ENCODE measurements around the gene TLR10.

TLR10 gene

DNA sequence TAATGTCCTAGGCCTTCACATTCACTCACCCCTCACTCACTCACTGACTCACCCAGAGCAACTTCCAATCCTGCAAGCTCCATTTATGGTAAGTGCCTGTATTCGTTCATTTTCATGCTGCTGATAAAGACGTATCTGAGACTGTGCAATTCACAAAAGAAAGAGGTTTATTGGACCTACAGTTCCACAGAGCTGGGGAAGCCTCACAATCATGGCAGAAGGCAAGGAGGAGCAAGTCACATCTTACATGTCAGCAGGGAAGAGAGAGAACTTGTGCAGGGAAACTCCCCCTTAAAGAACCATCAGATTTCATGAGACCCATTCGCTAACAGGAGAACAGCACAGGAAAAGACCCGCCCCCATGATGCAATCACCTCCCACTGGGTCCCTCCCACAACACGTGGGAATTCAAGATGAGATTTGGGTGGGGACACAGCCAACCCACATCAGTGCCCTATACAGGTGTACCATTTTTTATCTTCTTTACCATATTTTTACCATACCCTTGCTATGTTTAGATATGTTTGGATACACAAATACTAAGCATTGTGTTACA is 40.0 kb upstream of the TLR10 start:
- H3K27me3 Mint-ChIP-seq (ENCODE audit: low read depth), result no peaks in the 10 kb centered on the region

DNA sequence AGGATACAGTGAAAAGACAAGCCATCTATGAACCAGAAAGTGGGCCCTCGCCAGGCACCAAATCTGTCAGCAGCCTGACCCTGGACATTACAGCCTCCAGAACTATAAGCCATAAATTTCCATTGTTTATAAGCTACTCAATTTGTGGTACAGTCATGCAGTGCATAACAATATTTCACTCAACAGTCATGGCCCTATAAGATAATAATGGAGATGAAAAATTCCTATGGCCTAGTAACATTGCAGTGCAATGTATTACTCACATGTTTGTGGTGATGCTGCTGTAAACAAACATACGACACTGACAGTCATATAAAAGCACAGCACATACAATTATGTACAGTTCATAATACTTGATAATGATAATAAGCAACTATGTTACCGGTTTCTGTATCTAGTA is 38.9 kb upstream of the TLR10 start:
- Mint-ChIP-seq H3K9me3 (peaks cover 9% of the 10 kb centered on the region), H3K27ac (no peak overlapping the region), H3K4me1 (no peaks in the 10 kb centered on the region), H3K4me3 (no peak overlapping the region), H3K27me3 (ENCODE audit: low read depth) (no peaks in the 10 kb centered on the region), H3K36me3 (ENCODE audit: low read depth) (no peaks in the 10 kb centered on the region)
- TF ChIP-seq, protein P1, sequence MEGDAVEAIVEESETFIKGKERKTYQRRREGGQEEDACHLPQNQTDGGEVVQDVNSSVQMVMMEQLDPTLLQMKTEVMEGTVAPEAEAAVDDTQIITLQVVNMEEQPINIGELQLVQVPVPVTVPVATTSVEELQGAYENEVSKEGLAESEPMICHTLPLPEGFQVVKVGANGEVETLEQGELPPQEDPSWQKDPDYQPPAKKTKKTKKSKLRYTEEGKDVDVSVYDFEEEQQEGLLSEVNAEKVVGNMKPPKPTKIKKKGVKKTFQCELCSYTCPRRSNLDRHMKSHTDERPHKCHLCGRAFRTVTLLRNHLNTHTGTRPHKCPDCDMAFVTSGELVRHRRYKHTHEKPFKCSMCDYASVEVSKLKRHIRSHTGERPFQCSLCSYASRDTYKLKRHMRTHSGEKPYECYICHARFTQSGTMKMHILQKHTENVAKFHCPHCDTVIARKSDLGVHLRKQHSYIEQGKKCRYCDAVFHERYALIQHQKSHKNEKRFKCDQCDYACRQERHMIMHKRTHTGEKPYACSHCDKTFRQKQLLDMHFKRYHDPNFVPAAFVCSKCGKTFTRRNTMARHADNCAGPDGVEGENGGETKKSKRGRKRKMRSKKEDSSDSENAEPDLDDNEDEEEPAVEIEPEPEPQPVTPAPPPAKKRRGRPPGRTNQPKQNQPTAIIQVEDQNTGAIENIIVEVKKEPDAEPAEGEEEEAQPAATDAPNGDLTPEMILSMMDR (IDR thresholded peaks at IDR 0.05; ENCODE audit: unreplicated experiment in 3 of 3), result no peak

More for the DNA sequence above, 40.0 kb upstream of the TLR10 start:
- H3K27ac Mint-ChIP-seq, result no peak overlapping the region
- TF ChIP-seq, protein P1 (IDR thresholded peaks at IDR 0.05; ENCODE audit: unreplicated experiment in 3 of 3), result no peak
- H3K36me3 Mint-ChIP-seq (ENCODE audit: low read depth), result no peaks in the 10 kb centered on the region
- no peaks in the 10 kb centered on the region for H3K4me1 Mint-ChIP-seq
- peaks cover 9% of the 10 kb centered on the region for H3K9me3 Mint-ChIP-seq
- no peak overlapping the region for H3K4me3 Mint-ChIP-seq

DNA sequence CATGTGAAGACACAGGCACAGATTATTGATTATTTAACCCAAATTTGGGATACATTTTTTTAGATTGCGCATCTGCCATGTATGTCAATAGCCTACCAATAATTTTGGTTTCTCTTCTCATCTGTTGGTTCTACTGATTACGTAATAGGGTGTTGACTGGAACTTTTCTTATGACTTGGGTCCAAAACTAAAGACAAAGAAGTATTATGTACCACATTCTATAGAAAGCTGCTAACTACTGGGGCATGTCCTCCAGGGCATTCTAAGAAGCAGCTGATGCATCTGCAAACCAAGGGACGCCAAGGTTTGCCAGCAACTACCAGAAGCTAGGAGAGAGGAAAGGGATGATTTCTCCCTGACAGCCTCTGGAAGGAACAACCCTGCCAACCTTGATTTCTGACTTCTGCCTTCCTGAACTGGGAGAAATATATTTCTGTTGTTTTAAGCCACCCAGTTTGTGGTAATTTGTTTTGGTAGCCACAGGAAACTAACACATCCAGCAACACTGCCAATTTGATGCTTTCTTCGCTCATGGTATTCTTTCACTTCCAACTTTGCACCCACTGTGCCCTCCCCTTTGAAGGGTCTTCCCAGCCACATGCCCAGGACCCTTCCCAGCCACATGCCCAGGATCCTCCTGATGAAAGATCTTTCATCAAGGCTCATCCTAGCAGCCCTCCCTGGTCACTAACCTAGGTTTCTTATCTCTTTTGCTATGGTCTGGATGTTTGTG is 37.7 kb upstream of the TLR10 start:
- TF ChIP-seq, protein P1 (IDR thresholded peaks at IDR 0.05; ENCODE audit: unreplicated experiment in 3 of 3), result no peak
- Mint-ChIP-seq H3K4me3 (no peak overlapping the region), H3K9me3 (peaks cover 9% of the 10 kb centered on the region), H3K4me1 (no peaks in the 10 kb centered on the region), H3K36me3 (ENCODE audit: low read depth) (no peaks in the 10 kb centered on the region), H3K27ac (no peak overlapping the region), H3K27me3 (ENCODE audit: low read depth) (no peaks in the 10 kb centered on the region)

DNA sequence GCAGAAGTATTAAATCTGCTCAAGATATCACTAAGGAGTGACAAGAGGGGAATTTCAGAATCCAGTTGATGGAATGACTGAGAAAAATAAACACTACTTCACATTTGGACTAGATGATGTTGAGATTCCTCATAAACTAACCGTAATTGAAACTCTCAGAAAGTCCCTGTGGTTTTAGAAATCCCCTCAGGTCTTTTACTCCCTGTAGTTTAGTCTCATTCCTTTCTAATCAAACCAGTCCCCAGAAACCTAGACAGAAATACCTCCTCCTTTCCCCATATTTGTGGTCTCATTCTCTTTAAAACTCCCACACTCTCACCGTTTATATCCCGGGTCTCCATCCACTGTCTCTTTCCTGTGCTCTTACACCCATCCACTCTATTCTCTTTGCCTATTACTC is 36.8 kb upstream of the TLR10 start:
- H3K9me3 Mint-ChIP-seq, result peaks cover 9% of the 10 kb centered on the region
- no peak overlapping the region for H3K4me3 Mint-ChIP-seq
- H3K27me3 Mint-ChIP-seq (ENCODE audit: low read depth), result no peaks in the 10 kb centered on the region
- no peak overlapping the region for H3K27ac Mint-ChIP-seq
- no peaks in the 10 kb centered on the region for H3K36me3 Mint-ChIP-seq (ENCODE audit: low read depth)
- H3K4me1 Mint-ChIP-seq, result no peaks in the 10 kb centered on the region
- TF ChIP-seq, protein P1 (IDR thresholded peaks at IDR 0.05; ENCODE audit: unreplicated experiment in 3 of 3), result no peak

DNA sequence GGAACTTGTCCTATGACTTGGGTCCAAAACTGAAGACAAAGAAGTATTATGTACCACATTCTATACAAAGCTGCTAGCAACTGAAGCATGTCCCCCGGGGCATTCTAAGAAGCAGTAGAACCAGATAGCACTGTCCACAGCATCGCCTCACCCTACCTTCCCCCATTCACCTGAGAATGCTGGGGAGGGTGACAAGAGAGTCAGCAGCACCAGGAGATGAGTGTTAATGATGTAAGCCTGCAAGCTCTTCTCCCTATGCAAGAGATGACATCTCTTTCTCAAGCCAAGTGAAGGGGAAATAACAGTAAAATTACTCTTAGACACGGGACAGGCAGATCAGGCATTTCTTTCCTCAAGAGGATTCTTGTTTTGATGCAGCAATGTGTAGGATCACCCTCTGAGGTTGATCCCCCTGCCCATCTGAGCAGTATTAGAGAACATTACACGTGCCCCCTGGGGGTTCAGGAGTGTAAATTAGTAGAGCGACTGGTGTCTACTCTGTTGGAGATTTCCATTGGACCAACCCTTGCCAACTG is 35.7 kb upstream of the TLR10 start:
- TF ChIP-seq, protein P1 (IDR thresholded peaks at IDR 0.05; ENCODE audit: unreplicated experiment in 3 of 3), result no peak
- no peaks in the 10 kb centered on the region for H3K4me1 Mint-ChIP-seq
- peaks cover 9% of the 10 kb centered on the region for H3K9me3 Mint-ChIP-seq
- no peak overlapping the region for H3K4me3 Mint-ChIP-seq
- H3K36me3 Mint-ChIP-seq (ENCODE audit: low read depth), result no peaks in the 10 kb centered on the region
- H3K27me3 Mint-ChIP-seq (ENCODE audit: low read depth), result no peaks in the 10 kb centered on the region
- H3K27ac Mint-ChIP-seq, result no peak overlapping the region
